Uterus (tissue), 2 donors: ENCODE data around the gene TSFM.
A peak's percentile ranks its signal among the peaks of the same experiment; 100 is the strongest.

Source experiments
- CTCF ChIP-seq, 4 experiments: fragments of 200-600 bp in 2 of 4; fragments of 450-650 bp in 2 of 4; sonication (generic) in 2 of 4; IDR thresholded peaks; one replicate each; pipeline ENCODE4 v1.5.1; 2016 to 2019; ENCODE audit warnings: antibody characterized with exemption in 4 of 4, mild to moderate bottlenecking in 2 of 4, moderate library complexity in 1 of 4
- POLR2A ChIP-seq, 2 donors: fragments of 450-650 bp; IDR thresholded peaks; one replicate each; pipeline ENCODE4 v1.6.1; 2016; ENCODE audit warnings: antibody characterized with exemption in 2 of 2, mild to moderate bottlenecking in 1 of 2, moderate library complexity in 1 of 2

- TF ChIP-seq POLR2A (IDR thresholded peaks at IDR 0.05) = peak in 1 of 2 donors; percentile 8
- no peak for TF ChIP-seq CTCF (IDR thresholded peaks at IDR 0.05)
Measured at GRCh38 chr12:57845478-57846284, 63.1 kb downstream of the TSFM start.
